ENCODE data around the gene HNRNPH3.

- TF ChIP-seq, protein P1, sequence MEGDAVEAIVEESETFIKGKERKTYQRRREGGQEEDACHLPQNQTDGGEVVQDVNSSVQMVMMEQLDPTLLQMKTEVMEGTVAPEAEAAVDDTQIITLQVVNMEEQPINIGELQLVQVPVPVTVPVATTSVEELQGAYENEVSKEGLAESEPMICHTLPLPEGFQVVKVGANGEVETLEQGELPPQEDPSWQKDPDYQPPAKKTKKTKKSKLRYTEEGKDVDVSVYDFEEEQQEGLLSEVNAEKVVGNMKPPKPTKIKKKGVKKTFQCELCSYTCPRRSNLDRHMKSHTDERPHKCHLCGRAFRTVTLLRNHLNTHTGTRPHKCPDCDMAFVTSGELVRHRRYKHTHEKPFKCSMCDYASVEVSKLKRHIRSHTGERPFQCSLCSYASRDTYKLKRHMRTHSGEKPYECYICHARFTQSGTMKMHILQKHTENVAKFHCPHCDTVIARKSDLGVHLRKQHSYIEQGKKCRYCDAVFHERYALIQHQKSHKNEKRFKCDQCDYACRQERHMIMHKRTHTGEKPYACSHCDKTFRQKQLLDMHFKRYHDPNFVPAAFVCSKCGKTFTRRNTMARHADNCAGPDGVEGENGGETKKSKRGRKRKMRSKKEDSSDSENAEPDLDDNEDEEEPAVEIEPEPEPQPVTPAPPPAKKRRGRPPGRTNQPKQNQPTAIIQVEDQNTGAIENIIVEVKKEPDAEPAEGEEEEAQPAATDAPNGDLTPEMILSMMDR (IDR thresholded peaks at IDR 0.05; ENCODE audit: poor library complexity, severe bottlenecking): peak; percentile 14
- TF ChIP-seq EZH2 (IDR thresholded peaks at IDR 0.05; ENCODE audit: borderline replicate concordance, insufficient read depth, low read length, poor library complexity, severe bottlenecking) (no peak), EP300 (conservative IDR thresholded peaks at IDR 0.05; ENCODE audit: poor library complexity, severe bottlenecking) (no peak), MXI1 (conservative IDR thresholded peaks at IDR 0.05; ENCODE audit: poor library complexity, severe bottlenecking) (no peak), POLR2AphosphoS5 (IDR thresholded peaks at IDR 0.05) (no peak)
Observed at GRCh38 chr10:68302503-68302823, 29.4 kb upstream of the HNRNPH3 start.

Data from neural cell (in vitro differentiated cells).